Endothelial cell of umbilical vein (primary cell): ENCODE data around the gene BAAT. TPM values are rescaled to one million over a fixed set of nuclear protein-coding genes. Genes with fewer than 3 reads are reported as not detected.

Experiments used
- BruUV-seq: library from RNA; stranded (reverse); fragments of 400-500 nt; replicated peaks from 2 replicates; lab custom pipeline; 2021; lab: Mats Ljungman, UMichigan
- CTCF ChIA-PET: fragments of 300-600, 350-600 bp; sonication (Branson Sonifier 250); formaldehyde crosslinking; loops from one replicate; lab custom pipeline; 2021; ENCODE audit warnings: antibody characterized with exemption, inconsistent platforms; lab: Charles Lee
- POLR2A ChIA-PET: fragments of 300-600, 350-600 bp; sonication (Branson Sonifier 250); formaldehyde crosslinking; loops from one replicate; lab custom pipeline; 2021; ENCODE audit warnings: antibody characterized with exemption, inconsistent platforms; lab: Charles Lee
- DNase-seq: peaks from one replicate; pipeline ENCODE4 v3.0.0-alpha.2; 2011; ENCODE audit warnings: low read depth, low spot score
- FAIRE-seq: peaks from 2 replicates; lab custom pipeline; 2011; peaks lifted over from hg19 to GRCh38; lab: Jason Lieb, UNC
- H2AFZ ChIP-seq: 2 replicates; pipeline ENCODE4 v1.6.0; 2012; ENCODE audit warnings: low read depth, low read length, control low read depth, inconsistent platforms
- H3K27ac ChIP-seq: 2 replicates; pipeline ENCODE4 v1.5.1; 2011; ENCODE audit warnings: low read depth, mild to moderate bottlenecking, control low read depth, low read length, moderate library complexity; ENCODE audit not compliant: insufficient read depth
- H3K27me3 ChIP-seq, 2 experiments: 2 replicates each; pipeline versions ENCODE4 v1.6.0 to v1.6.1; 2011; ENCODE audit warnings: low read length in 2 of 2, mixed read lengths in 1 of 2; ENCODE audit not compliant: control insufficient read depth in 2 of 2, insufficient read depth in 2 of 2
- H3K36me3 ChIP-seq, 2 experiments: 2 replicates in 1 of 2; 3 replicates in 1 of 2; pipeline ENCODE4 v1.5.1; 2011; ENCODE audit warnings: low read length in 2 of 2, mild to moderate bottlenecking in 1 of 2, moderate library complexity in 1 of 2; ENCODE audit not compliant: control insufficient read depth in 2 of 2, insufficient read depth in 2 of 2; ENCODE audit errors: extremely low read depth in 1 of 2
- H3K4me1 ChIP-seq: 3 replicates; pipeline ENCODE4 v1.5.1; 2011; ENCODE audit warnings: mild to moderate bottlenecking, low read length; ENCODE audit not compliant: control insufficient read depth, insufficient read depth; ENCODE audit errors: extremely low read depth
- H3K4me2 ChIP-seq: 2 replicates; pipeline ENCODE4 v1.6.1; 2011; ENCODE audit warnings: low read length, control low read depth, mixed read lengths; ENCODE audit not compliant: insufficient read depth
- H3K4me3 ChIP-seq, 3 experiments: fragments of 200-600 bp in 1 of 3; sonication (generic), shearing (Covaris generic) in 1 of 3; replicated peaks in 1 of 3; 2 replicates each; pipeline ENCODE4 v1.5.1; 2011 to 2016; ENCODE audit warnings: control low read depth in 3 of 3, low read length in 3 of 3, mild to moderate bottlenecking in 2 of 3, inconsistent platforms in 1 of 3, low read depth in 1 of 3, moderate library complexity in 1 of 3; ENCODE audit not compliant: insufficient read depth in 1 of 3
- H3K79me2 ChIP-seq: 2 replicates; pipeline ENCODE4 v1.6.0; 2012; ENCODE audit warnings: low read length, inconsistent platforms; ENCODE audit not compliant: control insufficient read depth, insufficient read depth
- H3K9ac ChIP-seq: replicated peaks from 2 replicates; pipeline ENCODE3; 2011; ENCODE audit warnings: low read length, control low read depth; ENCODE audit not compliant: insufficient read depth; ENCODE audit errors: extremely low read depth
- H3K9me1 ChIP-seq: replicated peaks from 3 replicates; pipeline ENCODE4 v1.6.0; 2011; ENCODE audit warnings: mild to moderate bottlenecking, low read length; ENCODE audit not compliant: control insufficient read depth, insufficient read depth; ENCODE audit errors: extremely low read depth
- H3K9me3 ChIP-seq: replicated peaks from 2 replicates; pipeline ENCODE4 v1.5.1; 2012; ENCODE audit warnings: low read length, inconsistent platforms; ENCODE audit not compliant: control insufficient read depth, insufficient read depth
- H4K20me1 ChIP-seq: replicated peaks from 2 replicates; pipeline ENCODE3; 2011; ENCODE audit warnings: mild to moderate bottlenecking, low read length; ENCODE audit not compliant: control insufficient read depth, insufficient read depth; ENCODE audit errors: extremely low read depth
- EZH2 ChIP-seq: IDR thresholded peaks from 2 replicates; pipeline ENCODE4 v1.6.1; 2012; ENCODE audit warnings: borderline replicate concordance, low read depth, mild to moderate bottlenecking, moderate library complexity, low read length, inconsistent platforms; ENCODE audit not compliant: severe bottlenecking
- FOS ChIP-seq: IDR thresholded peaks from 2 replicates; pipeline ENCODE4 v1.6.1; 2011; ENCODE audit warnings: mild to moderate bottlenecking, low read length, moderate library complexity, borderline replicate concordance; ENCODE audit not compliant: insufficient read depth
- GATA2 ChIP-seq: IDR thresholded peaks from 2 replicates; pipeline ENCODE4 v1.7.0; 2011; ENCODE audit warnings: low read depth, mild to moderate bottlenecking, moderate library complexity, mixed read lengths, low read length; ENCODE audit not compliant: insufficient read length, insufficient read depth
- JUN ChIP-seq: IDR thresholded peaks from 2 replicates; pipeline ENCODE4 v1.6.1; 2011; ENCODE audit warnings: borderline replicate concordance, low read depth; ENCODE audit not compliant: insufficient read length, insufficient read depth
- MYC ChIP-seq: IDR thresholded peaks from one replicate; pipeline ENCODE4 v1.6.1; 2011; ENCODE audit warnings: mild to moderate bottlenecking, low read depth, low read length
- POLR2A ChIP-seq: IDR thresholded peaks from 2 replicates; pipeline ENCODE4 v1.6.1; 2012; ENCODE audit warnings: low read depth, mild to moderate bottlenecking, control low read depth, low read length
- POLR2AphosphoS5 ChIP-seq: IDR thresholded peaks from 2 replicates; pipeline ENCODE4 v1.6.1; 2012; ENCODE audit warnings: low read depth, mild to moderate bottlenecking, control low read depth, low read length, moderate library complexity; ENCODE audit not compliant: insufficient read depth
- dilution Hi-C: fragments of 300-500 bp; cut with MboI; formaldehyde crosslinking; loops from one replicate; pipeline ENCODE4 v1.15.0; 2019; ENCODE audit warnings: low sequenced_read_pairs; ENCODE audit not compliant: extremely low pct_ligation_motif_present
- intact Hi-C: fragments of 100-400 bp; cut with micrococcal nuclease; formaldehyde crosslinking; loops from one replicate; pipeline ENCODE4 v1.10.0; 2022
- polyA plus RNA-seq, 4 experiments: library from polyadenylated mRNA; depleted of rRNA in 3 of 4; stranded (reverse) in 3 of 4; unstranded in 1 of 4; fragments of >200 nt; gene quantifications; 2 replicates each; pipeline versions ENCODE4 v1.2.1 to v1.2.3, GENCODE V29; 2011 to 2012; ENCODE audit warnings: missing spikeins in 1 of 4
- total RNA-seq: library from RNA; stranded (reverse); gene quantifications from 2 replicates; pipeline ENCODE4 v1.2.3, GENCODE V29; 2021
- TF ChIP-seq, protein P1 (sequence below): IDR thresholded peaks from 2 replicates; pipeline ENCODE4 v1.6.1; 2011; ENCODE audit not compliant: insufficient read depth, insufficient read length
- TF ChIP-seq, protein P2 (sequence below), 2 donors: IDR thresholded peaks; 1 replicate in 1 of 2; 2 replicates in 1 of 2; pipeline ENCODE4 v1.5.1; 2011; ENCODE audit warnings: low read length in 2 of 2, mild to moderate bottlenecking in 2 of 2, moderate library complexity in 2 of 2, control low read depth in 1 of 2, inconsistent platforms in 1 of 2, low read depth in 1 of 2; ENCODE audit not compliant: insufficient read depth in 1 of 2; ENCODE audit errors: extremely low read depth in 1 of 2

BAAT gene
- total and polyA plus RNA-seq, 2 donors (not counting 3 experiments of a cell fraction or from before 2014, with no cell fraction given): 0.01 TPM; not detected in 1

DNA sequence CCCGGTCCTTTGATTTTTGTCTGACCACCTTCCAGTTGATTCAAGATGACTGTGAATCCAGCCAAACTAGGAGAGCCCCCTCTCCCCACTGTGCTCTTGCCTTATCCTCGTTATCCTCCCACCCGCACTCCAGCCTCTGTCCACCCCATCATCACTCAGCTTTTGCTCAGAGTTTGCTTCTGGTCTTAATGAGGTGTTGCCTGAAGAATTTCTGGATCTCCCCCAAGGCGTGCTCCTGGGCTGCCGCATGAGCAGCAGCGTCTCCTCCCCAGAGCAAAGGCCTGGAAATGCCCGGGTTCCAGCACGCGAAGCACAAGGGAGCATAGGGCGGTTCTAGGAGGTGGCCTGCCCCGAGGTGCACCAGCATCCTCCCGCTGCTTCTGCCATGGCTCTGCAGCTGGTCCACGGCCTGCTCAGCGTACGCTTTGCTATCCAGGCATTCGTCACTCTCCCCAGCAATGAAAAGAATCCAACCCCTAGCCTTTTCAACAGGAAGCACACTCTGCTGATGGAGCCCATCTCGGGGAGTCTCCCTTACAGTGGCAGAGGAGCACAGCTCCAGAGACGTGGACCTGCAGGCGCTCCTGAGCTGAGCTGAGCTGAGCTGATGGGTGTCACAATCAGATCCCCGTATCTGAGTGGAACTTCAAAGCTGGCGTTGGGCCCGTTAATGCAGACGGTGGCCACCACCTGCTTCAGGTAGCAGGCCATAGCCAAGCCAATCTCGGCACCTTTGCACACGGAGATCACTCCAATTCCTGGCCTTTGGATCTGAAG lies 50.7 kb downstream of the BAAT start:
- no peaks in the 10 kb centered on the region for H3K36me3 ChIP-seq
- no TSS peak for BruUV-seq
- H3K4me3 ChIP-seq: no peak overlapping the region
- H3K4me1 ChIP-seq: no peaks in the 10 kb centered on the region
- no peaks in the 10 kb centered on the region for H3K27me3 ChIP-seq
- FAIRE-seq (no peak), DNase-seq (no peak)
- dilution Hi-C loops: no loop called here
- TF ChIP-seq JUN: no peak
- TF ChIP-seq, protein P1, sequence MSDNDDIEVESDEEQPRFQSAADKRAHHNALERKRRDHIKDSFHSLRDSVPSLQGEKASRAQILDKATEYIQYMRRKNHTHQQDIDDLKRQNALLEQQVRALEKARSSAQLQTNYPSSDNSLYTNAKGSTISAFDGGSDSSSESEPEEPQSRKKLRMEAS: no peak
- TF ChIP-seq MYC: no peak
- TF ChIP-seq, protein P2, sequence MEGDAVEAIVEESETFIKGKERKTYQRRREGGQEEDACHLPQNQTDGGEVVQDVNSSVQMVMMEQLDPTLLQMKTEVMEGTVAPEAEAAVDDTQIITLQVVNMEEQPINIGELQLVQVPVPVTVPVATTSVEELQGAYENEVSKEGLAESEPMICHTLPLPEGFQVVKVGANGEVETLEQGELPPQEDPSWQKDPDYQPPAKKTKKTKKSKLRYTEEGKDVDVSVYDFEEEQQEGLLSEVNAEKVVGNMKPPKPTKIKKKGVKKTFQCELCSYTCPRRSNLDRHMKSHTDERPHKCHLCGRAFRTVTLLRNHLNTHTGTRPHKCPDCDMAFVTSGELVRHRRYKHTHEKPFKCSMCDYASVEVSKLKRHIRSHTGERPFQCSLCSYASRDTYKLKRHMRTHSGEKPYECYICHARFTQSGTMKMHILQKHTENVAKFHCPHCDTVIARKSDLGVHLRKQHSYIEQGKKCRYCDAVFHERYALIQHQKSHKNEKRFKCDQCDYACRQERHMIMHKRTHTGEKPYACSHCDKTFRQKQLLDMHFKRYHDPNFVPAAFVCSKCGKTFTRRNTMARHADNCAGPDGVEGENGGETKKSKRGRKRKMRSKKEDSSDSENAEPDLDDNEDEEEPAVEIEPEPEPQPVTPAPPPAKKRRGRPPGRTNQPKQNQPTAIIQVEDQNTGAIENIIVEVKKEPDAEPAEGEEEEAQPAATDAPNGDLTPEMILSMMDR (IDR thresholded peaks at IDR 0.05; ENCODE audit: extremely low read depth in 1 of 2, insufficient read depth in 1 of 2, low read depth in 1 of 2, low read length in 2 of 2): no peak
- no peak for TF ChIP-seq POLR2A
- no peak for TF ChIP-seq EZH2
- no peak for TF ChIP-seq POLR2AphosphoS5
- TF ChIP-seq FOS: no peak
- TF ChIP-seq GATA2: no peak
- H4K20me1 ChIP-seq: no peaks in the 10 kb centered on the region
- no peaks in the 10 kb centered on the region for H3K79me2 ChIP-seq
- no peak overlapping the region for H2AFZ ChIP-seq
- H3K9me1 ChIP-seq: no peaks in the 10 kb centered on the region
- H3K9me3 ChIP-seq: no peaks in the 10 kb centered on the region
- H3K27ac ChIP-seq: no peak overlapping the region
- no peak overlapping the region for H3K4me2 ChIP-seq
- CTCF ChIA-PET: interaction anchor here (0.6 to 1.7 kb wide), 2 partner anchors 23 to 196 kb away, joined by 3 to 5 read pairs; no protein-coding TSS in a partner anchor
- POLR2A ChIA-PET: no interaction called here
- intact Hi-C loops: no loop called here
- H3K9ac ChIP-seq: no peak overlapping the region
